Measurements from ENCODE around the gene PRRT1. TPM values are rescaled to one million over a fixed set of nuclear protein-coding genes. Genes with fewer than 3 reads are reported as not detected.

PRRT1 gene
- total RNA-seq, 1 donor, result 0.42 TPM

DNA sequence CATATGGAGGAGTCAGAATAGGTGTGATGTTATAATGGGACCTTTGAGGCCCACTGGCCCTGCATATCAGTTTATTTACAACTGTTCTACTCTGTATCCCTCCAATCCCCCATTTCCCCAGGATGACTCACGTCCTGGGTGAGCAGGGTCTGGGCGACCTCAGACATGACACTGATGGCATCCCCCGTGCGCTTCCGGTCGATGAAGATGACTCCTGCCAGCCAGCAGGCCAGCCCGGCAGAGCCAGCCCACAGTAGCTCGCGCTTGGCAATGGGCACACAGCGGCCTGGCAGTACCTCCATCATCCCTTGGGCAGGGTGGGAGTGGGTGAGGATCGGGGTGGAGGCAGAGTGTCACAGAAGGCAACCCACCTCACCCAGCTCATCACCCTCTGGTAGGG is 18.6 kb upstream of the PRRT1 start:
- Histone ChIP-seq H3K27me3 (ENCODE audit: insufficient read depth, low read length) (no peaks in the 10 kb centered on the region), H3K4me3 (ENCODE audit: low read length) (no peak overlapping the region), H3K4me1 (ENCODE audit: insufficient read depth, low read length) (peaks cover 24% of the 10 kb centered on the region), H3K9me3 (ENCODE audit: low read depth, low read length) (no peaks in the 10 kb centered on the region)

DNA sequence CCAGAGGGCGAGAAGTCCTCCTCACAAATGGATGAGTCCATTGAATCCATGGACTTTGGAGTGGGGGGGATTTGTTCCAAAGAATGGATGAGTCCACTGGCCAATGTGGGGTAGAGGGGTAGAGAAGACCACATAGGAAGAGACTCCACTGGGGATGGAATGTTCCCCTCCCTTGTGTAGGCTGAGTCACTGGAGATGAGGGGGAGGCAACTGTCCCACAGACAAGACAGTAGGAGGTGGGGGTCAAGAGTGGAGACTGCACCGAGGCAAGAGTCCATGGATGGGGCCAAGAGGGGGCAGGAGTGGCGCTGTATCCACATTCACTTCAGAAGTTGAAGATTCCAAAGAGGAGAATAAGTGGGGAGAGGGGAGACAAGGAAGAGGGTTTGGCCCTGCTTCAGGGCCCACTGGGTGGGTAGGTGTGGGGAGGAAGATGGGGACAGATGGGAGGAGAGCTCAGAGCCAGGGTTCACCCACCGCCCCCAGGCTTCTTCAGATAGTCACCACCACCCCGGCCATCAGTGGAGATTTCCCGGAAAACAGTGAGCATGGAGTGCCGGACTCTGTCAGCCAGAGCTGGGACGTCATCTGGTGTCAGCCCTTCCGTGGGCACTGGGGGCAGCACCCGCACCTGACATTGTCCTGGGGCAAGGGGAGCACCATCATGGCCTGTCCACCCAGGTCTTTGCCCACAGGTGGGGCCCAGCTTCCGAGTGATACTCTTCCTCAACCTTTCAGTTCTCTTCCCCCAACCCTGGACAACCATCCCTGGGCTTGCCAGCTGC is 17.3 kb upstream of the PRRT1 start:
- peaks cover 13% of the 10 kb centered on the region for H3K4me1 ChIP-seq (ENCODE audit: insufficient read depth, low read length)
- no peak overlapping the region for H3K4me3 ChIP-seq (ENCODE audit: low read length)
- H3K27me3 ChIP-seq (ENCODE audit: insufficient read depth, low read length), result no peaks in the 10 kb centered on the region

DNA sequence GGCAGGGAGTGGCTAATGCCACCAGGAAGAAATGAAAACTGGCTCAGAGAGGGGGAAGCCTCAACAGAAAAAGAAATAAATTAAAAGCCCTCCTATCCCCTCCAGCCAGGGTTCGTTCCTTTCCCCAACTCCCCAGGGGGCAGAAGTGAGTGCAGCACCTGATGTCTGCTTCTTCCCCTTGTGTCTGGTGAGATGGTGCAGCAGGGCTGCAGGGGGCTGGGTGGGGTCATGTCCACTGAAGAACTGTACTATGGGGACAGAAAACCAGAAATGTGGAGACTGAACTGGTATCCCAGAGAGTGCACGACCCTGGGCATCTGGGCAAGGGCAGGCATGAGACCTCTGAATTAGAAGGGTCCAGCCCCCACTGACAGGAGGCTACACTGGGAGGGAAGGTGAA is 16.6 kb upstream of the PRRT1 start:
- no peak overlapping the region for H3K4me3 ChIP-seq (ENCODE audit: low read length)
- H3K27me3 ChIP-seq (ENCODE audit: insufficient read depth, low read length), result no peaks in the 10 kb centered on the region
- H3K4me1 ChIP-seq (ENCODE audit: insufficient read depth, low read length), result peaks cover 7% of the 10 kb centered on the region
- H3K9me3 ChIP-seq (ENCODE audit: low read depth, low read length), result no peaks in the 10 kb centered on the region

More for the DNA sequence above, 17.3 kb upstream of the PRRT1 start:
- H3K9me3 ChIP-seq (ENCODE audit: low read depth, low read length), result no peaks in the 10 kb centered on the region

DNA sequence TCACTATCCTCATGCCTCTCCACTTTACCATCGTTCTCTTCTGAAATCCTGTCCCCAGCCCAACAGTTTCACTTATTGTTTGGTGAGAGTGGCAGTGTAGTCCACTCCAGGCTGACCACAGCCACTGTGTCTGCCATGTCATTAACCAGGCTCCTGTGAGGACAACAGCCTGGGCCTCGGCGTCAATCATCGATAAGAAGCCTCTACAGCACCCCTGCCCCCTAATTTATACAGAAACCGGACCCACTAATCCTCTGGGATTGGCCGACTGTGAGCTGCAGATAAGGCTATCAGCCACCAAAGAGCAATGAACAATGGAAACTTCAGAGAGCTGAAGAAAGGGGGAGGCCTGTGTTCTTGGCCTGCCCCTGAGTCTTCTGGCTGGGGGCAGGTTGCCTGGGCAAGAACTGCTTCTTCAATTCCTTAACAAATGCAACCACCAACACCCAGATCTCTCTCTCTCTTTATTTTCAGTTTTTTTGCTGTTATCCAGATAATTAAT is 16.1 kb upstream of the PRRT1 start:
- Histone ChIP-seq H3K4me1 (ENCODE audit: insufficient read depth, low read length) (peaks cover 1% of the 10 kb centered on the region), H3K9me3 (ENCODE audit: low read depth, low read length) (no peaks in the 10 kb centered on the region), H3K27me3 (ENCODE audit: insufficient read depth, low read length) (no peaks in the 10 kb centered on the region), H3K4me3 (ENCODE audit: low read length) (no peak overlapping the region)

DNA sequence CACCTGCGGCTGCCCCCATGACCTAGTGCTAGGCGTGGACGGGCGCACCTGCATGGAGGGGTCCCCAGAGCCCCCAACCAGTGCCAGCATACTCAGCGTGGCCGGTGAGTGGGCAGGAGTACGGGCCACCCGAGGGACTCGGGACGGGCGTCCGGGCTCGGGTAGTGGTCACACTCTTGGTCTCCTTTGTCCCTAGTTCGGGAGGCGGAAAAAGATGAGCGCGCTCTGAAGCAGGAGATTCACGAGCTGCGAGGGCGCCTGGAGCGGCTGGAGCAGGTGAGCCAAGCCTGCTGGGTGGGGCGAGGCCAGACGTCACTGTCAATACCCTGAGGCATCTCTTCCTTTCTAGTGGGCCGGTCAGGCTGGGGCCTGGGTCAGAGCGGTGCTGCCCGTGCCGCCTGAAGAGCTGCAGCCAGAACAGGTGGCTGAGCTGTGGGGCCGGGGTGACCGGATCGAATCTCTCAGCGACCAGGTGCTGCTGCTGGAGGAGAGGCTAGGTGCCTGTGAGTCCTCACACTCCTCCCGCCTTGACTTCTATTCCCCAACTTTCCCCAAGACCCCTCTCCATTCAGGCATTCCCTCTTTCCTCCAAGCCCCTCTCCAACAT is 15.5 kb upstream of the PRRT1 start:
- Histone ChIP-seq H3K4me3 (ENCODE audit: low read length) (no peak overlapping the region), H3K9me3 (ENCODE audit: low read depth, low read length) (no peaks in the 10 kb centered on the region), H3K4me1 (ENCODE audit: insufficient read depth, low read length) (no peaks in the 10 kb centered on the region), H3K27me3 (ENCODE audit: insufficient read depth, low read length) (no peaks in the 10 kb centered on the region)

DNA sequence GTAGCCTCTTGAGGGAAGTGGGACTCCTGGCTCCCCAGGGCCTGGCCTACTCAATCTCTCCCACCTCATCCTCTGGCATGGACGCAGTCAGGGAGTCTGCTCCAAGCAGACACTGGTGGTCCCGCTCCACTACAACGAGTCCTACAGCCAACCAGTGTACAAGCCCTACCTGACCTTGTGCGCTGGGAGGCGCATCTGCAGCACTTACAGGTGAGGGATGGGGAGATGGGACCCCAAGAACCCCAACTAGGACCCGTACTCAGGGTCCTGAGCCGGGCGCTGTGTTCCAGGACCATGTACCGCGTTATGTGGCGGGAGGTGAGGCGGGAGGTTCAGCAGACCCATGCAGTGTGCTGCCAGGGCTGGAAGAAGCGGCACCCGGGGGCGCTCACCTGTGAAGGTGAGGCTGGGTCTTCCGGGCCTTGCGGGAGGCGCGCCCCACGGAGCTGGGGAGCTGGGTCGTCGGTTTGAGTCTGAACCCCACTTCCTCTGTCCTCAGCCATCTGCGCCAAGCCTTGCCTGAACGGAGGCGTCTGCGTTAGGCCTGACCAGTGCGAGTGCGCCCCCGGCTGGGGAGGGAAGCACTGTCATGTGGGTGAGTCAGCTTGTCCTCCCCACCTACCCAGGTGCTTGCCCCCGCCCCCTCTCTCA is 14.8 kb upstream of the PRRT1 start:
- no peaks in the 10 kb centered on the region for H3K9me3 ChIP-seq (ENCODE audit: low read depth, low read length)
- no peaks in the 10 kb centered on the region for H3K27me3 ChIP-seq (ENCODE audit: insufficient read depth, low read length)
- no peaks in the 10 kb centered on the region for H3K4me1 ChIP-seq (ENCODE audit: insufficient read depth, low read length)
- no peak overlapping the region for H3K4me3 ChIP-seq (ENCODE audit: low read length)

DNA sequence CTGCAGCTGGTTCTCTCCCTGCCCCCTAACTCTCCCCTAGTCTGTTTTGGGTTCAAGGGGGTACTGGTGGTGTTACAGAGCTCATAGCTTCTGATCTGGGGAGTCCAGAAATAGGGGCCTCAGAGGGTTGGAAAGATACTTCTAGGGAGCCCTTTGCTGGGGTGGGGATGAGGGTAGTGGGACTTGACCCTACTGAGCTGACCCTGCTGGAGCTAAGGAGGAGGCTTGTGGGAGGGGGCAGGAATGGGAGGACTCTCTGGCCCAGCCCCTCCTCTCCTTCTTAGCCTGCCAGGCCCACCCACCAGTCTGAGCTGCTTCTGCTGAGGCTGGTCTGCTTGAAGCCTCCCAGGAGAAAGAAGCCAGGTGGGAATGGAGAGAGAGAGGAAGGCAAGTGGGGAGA is 12.6 kb upstream of the PRRT1 start, which contains the start of gene EGFL8:
Gene EGFL8 (plus strand): TSS at position 301 of the 400 bp plus-strand sequence. CDS start 1,571 bp downstream, outside the sequence.
- Histone ChIP-seq H3K9me3 (ENCODE audit: low read depth, low read length) (no peaks in the 10 kb centered on the region), H3K4me3 (ENCODE audit: low read length) (no peak within 1 kb of the TSS), H3K27me3 (ENCODE audit: insufficient read depth, low read length) (no peaks in the 10 kb centered on the region), H3K4me1 (ENCODE audit: insufficient read depth, low read length) (no peaks in the 10 kb centered on the region)

DNA sequence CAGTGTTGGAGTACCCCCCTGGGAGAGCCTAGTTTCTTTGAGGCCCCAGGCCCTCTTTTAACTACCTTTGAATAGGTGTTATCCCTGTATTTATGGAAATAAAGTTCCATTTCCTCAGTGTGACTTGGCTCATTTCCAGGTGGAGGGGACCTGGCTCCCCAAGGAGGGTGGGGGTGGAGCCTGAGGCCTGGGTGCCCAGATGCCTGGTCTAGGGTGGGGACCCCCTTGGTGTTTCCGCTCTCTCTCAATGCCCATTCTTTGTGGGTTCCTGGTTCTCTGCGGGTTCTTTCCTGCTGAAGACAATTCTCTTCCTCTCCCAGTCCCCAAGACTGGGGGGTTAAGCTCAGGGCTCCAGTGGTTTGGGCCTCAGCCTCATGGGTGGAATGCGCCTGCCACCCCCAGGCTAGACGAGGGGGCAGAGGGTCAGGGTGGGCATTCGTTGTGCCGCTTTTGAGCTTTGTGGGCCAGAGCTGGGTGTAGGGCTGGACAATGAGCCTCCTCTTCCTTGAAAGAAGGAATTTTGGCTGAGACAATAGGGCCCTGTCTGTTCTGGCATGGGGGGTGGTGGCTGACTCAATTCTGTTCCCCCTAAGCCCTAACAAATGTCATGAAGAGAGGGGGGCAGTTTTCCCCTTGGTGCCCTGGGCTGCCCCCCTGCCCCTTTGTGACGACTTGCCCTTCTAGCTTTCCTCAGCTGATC is 12.0 kb upstream of the PRRT1 start:
- H3K9me3 ChIP-seq (ENCODE audit: low read depth, low read length), result no peaks in the 10 kb centered on the region
- no peak overlapping the region for H3K4me3 ChIP-seq (ENCODE audit: low read length)
- H3K4me1 ChIP-seq (ENCODE audit: insufficient read depth, low read length), result no peaks in the 10 kb centered on the region
- no peaks in the 10 kb centered on the region for H3K27me3 ChIP-seq (ENCODE audit: insufficient read depth, low read length)

DNA sequence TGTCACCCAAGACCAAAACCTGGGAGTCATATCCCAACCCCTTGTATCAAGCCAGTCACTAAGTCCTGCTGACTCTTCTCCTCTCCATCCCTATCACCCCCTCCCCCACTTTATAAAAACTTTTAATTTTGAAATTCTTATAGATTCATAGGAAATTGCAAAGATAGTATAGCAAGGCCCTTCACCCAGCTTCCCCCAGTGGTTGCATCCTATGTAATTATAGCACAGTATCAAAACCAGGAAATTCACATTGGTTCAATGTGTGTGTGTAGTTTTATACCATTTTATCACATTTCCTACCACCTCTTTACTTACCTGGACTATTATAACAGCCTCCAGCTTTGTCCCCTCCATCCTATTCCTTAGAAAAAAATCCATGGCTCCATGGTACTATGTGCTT is 6.3 kb upstream of the PRRT1 start:
- Histone ChIP-seq H3K9me3 (ENCODE audit: low read depth, low read length) (no peaks in the 10 kb centered on the region), H3K4me3 (ENCODE audit: low read length) (no peak overlapping the region), H3K4me1 (ENCODE audit: insufficient read depth, low read length) (peaks cover 26% of the 10 kb centered on the region), H3K27me3 (ENCODE audit: insufficient read depth, low read length) (peaks cover 2% of the 10 kb centered on the region)

DNA sequence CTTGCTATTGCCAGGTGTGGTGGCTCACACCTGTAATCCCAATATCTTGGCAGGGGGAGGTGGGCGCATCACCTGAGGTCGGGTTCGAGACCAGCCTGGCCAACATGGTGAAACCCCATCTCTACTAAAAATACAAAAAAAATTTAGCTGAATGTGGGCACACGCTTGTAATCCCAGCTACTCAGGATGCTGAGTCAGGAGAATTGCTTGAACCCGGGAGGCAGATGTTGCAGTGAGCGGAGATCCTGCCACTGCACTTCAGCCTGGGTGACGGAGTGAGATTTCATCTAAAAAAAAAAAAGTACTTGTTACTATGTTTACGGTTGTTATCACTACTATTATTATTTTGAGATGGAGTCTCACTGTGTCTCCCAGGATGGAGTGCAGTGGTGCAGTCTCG is 5.2 kb upstream of the PRRT1 start:
- Histone ChIP-seq H3K4me1 (ENCODE audit: insufficient read depth, low read length) (peaks cover 31% of the 10 kb centered on the region), H3K4me3 (ENCODE audit: low read length) (no peak overlapping the region), H3K9me3 (ENCODE audit: low read depth, low read length) (no peaks in the 10 kb centered on the region), H3K27me3 (ENCODE audit: insufficient read depth, low read length) (peaks cover 13% of the 10 kb centered on the region)

DNA sequence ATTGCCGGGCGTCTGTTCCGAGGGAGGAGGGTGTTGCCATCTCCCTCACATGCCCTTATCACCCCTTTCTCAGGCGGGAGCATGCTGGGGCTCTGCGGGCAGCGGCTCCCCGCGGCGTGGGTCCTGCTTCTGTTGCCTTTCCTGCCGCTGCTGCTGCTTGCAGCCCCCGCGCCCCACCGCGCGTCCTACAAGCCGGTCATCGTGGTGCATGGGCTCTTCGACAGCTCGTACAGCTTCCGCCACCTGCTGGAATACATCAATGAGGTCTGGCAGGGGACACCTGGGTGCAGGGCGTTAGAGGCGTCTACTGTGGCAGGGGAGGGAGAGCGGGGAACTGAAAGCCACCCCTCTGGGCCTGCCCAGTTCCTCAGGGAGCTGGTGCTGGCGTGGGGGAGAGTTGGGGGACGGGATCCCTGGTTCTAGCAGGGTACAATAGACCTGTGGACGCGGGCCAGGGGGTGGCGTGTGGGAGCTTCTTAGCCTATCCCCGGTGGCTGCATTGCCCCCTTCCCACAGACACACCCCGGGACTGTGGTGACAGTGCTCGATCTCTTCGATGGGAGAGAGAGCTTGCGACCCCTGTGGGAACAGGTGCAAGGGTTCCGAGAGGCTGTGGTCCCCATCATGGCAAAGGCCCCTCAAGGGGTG is 2.9 kb upstream of the PRRT1 start:
- Histone ChIP-seq H3K9me3 (ENCODE audit: low read depth, low read length) (no peaks in the 10 kb centered on the region), H3K27me3 (ENCODE audit: insufficient read depth, low read length) (peaks cover 27% of the 10 kb centered on the region), H3K4me3 (ENCODE audit: low read length) (peak overlapping the region; percentile 49), H3K4me1 (ENCODE audit: insufficient read depth, low read length) (peaks cover 31% of the 10 kb centered on the region)

DNA sequence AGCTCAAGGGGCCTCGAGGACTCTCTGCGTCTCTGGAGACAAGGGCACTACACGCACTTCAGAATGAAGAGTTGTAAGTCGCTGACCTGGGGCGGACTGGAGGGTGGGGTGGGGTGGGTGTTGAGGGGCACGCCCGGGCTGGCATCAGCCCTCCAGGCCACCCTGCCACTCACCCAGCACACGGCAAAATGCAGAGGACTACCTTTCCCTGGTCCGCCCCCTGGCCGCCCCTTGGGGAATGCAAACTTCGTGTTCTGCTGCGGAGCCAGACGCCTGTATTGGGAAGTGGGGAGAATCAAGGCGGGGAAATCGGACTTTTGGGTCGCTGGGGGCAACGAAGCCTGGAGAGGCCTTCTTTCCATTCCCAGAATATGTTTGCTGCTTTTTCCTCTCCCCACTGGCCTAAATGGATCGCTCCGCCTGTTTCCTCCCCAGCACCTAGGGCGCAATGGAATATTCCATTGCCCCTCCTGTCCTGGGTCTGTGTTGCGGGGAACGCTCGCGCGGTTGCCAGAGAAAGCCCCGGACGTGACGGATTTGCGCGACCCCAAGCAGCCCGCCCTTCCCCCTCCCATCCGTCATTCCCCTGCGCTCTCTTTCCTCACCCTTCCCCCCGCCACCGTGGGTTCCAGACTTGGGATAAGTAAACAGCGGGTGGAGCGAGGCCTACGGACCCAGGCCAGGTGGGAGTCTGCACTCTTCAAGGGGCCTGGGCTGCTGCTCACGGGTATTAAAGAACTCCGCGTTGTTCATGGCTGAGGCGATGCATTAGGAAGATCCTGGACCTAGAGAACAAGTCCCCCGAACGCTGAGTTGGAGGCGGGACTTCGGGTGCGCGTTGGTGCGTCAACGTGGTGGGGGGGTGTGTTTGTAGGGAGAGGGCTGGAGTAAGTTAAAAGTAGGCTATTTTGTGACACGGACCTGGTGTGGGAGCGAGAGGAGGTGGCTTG is 2.1 kb upstream of the PRRT1 start, which contains the start of gene PPT2:
Gene PPT2 (plus strand): TSS at position 578 of the 950 bp plus-strand sequence. CDS start 454 bp downstream, outside the sequence.
- H3K4me3 ChIP-seq (ENCODE audit: low read length), result peak within 1 kb of the TSS; percentile 49
- peaks cover 36% of the 10 kb centered on the region for H3K4me1 ChIP-seq (ENCODE audit: insufficient read depth, low read length)
- peaks cover 33% of the 10 kb centered on the region for H3K27me3 ChIP-seq (ENCODE audit: insufficient read depth, low read length)
- no peaks in the 10 kb centered on the region for H3K9me3 ChIP-seq (ENCODE audit: low read depth, low read length)

DNA sequence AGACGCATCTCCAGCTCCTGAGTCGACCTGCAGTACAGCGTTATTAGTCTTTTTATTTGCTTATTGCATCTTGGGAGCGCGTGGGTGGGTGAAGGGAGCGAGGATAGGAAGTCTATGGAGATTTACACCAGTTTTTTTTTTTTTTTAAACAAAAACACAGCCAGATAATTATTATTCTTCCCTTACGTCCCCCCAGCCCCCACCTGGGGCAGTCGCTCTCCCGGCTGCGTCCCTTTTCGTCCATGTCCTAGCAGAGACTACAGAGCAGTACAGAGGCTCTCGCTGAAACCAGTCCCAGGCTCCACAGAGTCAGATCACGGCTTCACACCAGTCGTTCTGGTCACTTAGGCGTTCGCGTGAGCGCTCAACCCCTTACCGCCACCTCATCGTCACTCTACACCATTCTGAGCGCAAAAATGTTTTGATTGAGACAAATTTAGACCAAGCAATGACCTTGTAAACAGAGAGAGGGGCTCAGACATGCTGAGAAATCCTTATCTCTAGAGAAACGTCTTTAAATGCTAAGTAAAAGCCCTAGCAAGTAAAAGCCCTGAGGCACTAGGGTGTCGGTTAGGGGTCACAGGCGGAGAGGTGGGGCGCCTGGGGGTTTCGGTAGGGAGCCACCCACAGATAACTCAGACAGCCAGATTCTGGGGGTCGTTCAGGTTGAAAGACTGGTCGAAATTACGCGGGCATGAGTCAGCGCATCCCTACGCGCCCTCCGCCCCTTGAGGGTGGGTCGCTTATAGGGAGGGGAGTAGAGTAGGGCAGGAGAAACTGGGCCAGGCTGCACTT is 1.2 kb upstream of the PRRT1 start:
- Histone ChIP-seq H3K4me1 (ENCODE audit: insufficient read depth, low read length) (peaks cover 45% of the 10 kb centered on the region), H3K27me3 (ENCODE audit: insufficient read depth, low read length) (peaks cover 40% of the 10 kb centered on the region), H3K4me3 (ENCODE audit: low read length) (no peak overlapping the region), H3K9me3 (ENCODE audit: low read depth, low read length) (no peaks in the 10 kb centered on the region)

All from mononuclear cell (primary cell).